SU-DHL-6 (cell line): Measurements from ENCODE around the gene CMBL.

ENCODE experiments used
- H2AFZ ChIP-seq: fragments of 200-600 bp; sonication (generic); 2 replicates; pipeline ENCODE4 v1.6.1; 2014; ENCODE audit warnings: low read depth, mild to moderate bottlenecking, moderate library complexity, mixed read lengths, antibody characterized with exemption, low read length; ENCODE audit not compliant: severe bottlenecking
- H3F3A ChIP-seq: fragments of 200-600 bp; shearing (Covaris generic); 2 replicates; pipeline ENCODE4 v1.6.0; 2016; ENCODE audit warnings: antibody characterized with exemption, mild to moderate bottlenecking; ENCODE audit not compliant: insufficient read depth
- H3K27ac ChIP-seq: fragments of 200-600 bp; sonication (generic); 2 replicates; pipeline ENCODE4 v1.5.1; 2016; ENCODE audit warnings: low read depth, mild to moderate bottlenecking, low read length, moderate library complexity, mixed read lengths
- H3K27me3 ChIP-seq: fragments of 200-600 bp; sonication (generic), shearing (Covaris generic); 2 replicates; pipeline ENCODE4 v1.6.0; 2014; ENCODE audit warnings: mild to moderate bottlenecking, low read length
- H3K36me3 ChIP-seq: fragments of 200-600 bp; sonication (generic); 2 replicates; pipeline ENCODE4 v1.6.1; 2014; ENCODE audit warnings: mild to moderate bottlenecking, low read length, mixed read lengths
- H3K4me2 ChIP-seq: fragments of 300-600, 200-600 bp; shearing (Covaris generic), sonication (generic); 2 replicates; pipeline ENCODE4 v1.6.0; 2014; ENCODE audit warnings: low read length, low read depth, mild to moderate bottlenecking; ENCODE audit not compliant: poor library complexity, severe bottlenecking
- H3K4me3 ChIP-seq: fragments of 200-600 bp; sonication (generic); 2 replicates; pipeline ENCODE4 v1.5.1; 2014; ENCODE audit warnings: antibody characterized with exemption, low read length, mild to moderate bottlenecking, mixed read lengths; ENCODE audit not compliant: insufficient read depth, poor library complexity, severe bottlenecking
- H3K79me2 ChIP-seq: fragments of 200-600 bp; sonication (generic); 2 replicates; pipeline ENCODE4 v1.6.1; 2014; ENCODE audit warnings: mild to moderate bottlenecking, low read length, moderate library complexity; ENCODE audit not compliant: insufficient read depth
- H3K9ac ChIP-seq: fragments of 200-600 bp; sonication (generic); 2 replicates; pipeline ENCODE4 v1.7.0; 2014; ENCODE audit warnings: mild to moderate bottlenecking, low read length
- H3K9me2 ChIP-seq: fragments of 200-600 bp; sonication (generic); replicated peaks from 2 replicates; pipeline ENCODE4 v1.6.1; 2014; ENCODE audit warnings: low read length; ENCODE audit not compliant: insufficient read depth
- H3K9me3 ChIP-seq: fragments of 200-600 bp; sonication (generic); 2 replicates; pipeline ENCODE4 v1.6.1; 2014; ENCODE audit warnings: low read length, mixed read lengths; ENCODE audit not compliant: insufficient read depth
- H4K20me1 ChIP-seq: fragments of 200-600 bp; sonication (generic); 2 replicates; pipeline ENCODE4 v1.6.1; 2014; ENCODE audit warnings: low read depth, mild to moderate bottlenecking, antibody characterized with exemption, low read length, moderate library complexity, mixed read lengths
- EZH2phosphoT487 ChIP-seq: fragments of 200-600 bp; sonication (generic), shearing (Covaris generic); conservative IDR thresholded peaks from 2 replicates; pipeline ENCODE4 v1.6.1; 2018; ENCODE audit warnings: mild to moderate bottlenecking, antibody characterized with exemption, low read length, moderate library complexity, mixed read lengths
- TF ChIP-seq, protein P1 (sequence below): fragments of 200-600 bp; sonication (generic); IDR thresholded peaks from one replicate; pipeline ENCODE4 v1.5.1; 2017; ENCODE audit warnings: antibody characterized with exemption, mild to moderate bottlenecking, low read length, moderate library complexity; ENCODE audit not compliant: insufficient read depth, poor library complexity, severe bottlenecking

Gene CMBL

DNA sequence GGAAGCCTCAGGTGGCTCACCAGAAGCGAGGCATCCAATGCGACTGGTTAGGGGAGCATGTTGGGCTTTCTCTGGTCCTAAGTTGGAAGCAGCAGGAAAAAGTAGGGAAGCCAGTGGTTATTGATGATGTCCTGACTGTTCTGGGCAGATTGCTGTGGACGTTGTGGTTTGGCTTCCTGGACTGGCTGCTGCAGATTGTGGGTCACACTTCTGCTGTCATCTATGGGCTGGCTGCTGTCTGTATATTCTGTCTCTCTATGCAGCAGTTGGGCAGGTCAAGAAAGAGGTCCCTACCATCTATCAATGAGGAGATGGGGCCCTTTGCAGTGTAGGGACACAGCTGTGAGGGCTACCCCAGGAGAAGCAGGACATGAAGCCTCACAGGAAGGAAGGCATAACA is 32.3 kb upstream of the CMBL start:
- no peaks in the 10 kb centered on the region for H3K27me3 ChIP-seq
- H3K27ac ChIP-seq, result no peak overlapping the region
- H3K9ac ChIP-seq, result no peak overlapping the region
- no peaks in the 10 kb centered on the region for H3F3A ChIP-seq
- H4K20me1 ChIP-seq, result no peaks in the 10 kb centered on the region
- TF ChIP-seq, protein P1, sequence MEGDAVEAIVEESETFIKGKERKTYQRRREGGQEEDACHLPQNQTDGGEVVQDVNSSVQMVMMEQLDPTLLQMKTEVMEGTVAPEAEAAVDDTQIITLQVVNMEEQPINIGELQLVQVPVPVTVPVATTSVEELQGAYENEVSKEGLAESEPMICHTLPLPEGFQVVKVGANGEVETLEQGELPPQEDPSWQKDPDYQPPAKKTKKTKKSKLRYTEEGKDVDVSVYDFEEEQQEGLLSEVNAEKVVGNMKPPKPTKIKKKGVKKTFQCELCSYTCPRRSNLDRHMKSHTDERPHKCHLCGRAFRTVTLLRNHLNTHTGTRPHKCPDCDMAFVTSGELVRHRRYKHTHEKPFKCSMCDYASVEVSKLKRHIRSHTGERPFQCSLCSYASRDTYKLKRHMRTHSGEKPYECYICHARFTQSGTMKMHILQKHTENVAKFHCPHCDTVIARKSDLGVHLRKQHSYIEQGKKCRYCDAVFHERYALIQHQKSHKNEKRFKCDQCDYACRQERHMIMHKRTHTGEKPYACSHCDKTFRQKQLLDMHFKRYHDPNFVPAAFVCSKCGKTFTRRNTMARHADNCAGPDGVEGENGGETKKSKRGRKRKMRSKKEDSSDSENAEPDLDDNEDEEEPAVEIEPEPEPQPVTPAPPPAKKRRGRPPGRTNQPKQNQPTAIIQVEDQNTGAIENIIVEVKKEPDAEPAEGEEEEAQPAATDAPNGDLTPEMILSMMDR, result no peak
- TF ChIP-seq EZH2phosphoT487, result no peak
- no peak overlapping the region for H3K4me2 ChIP-seq
- H3K79me2 ChIP-seq, result no peaks in the 10 kb centered on the region
- no peaks in the 10 kb centered on the region for H3K9me2 ChIP-seq
- H3K4me3 ChIP-seq, result no peak overlapping the region
- no peaks in the 10 kb centered on the region for H3K9me3 ChIP-seq
- H3K36me3 ChIP-seq, result no peaks in the 10 kb centered on the region
- no peak overlapping the region for H2AFZ ChIP-seq

- TF ChIP-seq, protein P1, result no peak
- TF ChIP-seq EZH2phosphoT487, result no peak
- Histone ChIP-seq H4K20me1 (no peaks in the 10 kb centered on the region), H3K4me2 (no peak overlapping the region), H3K9me2 (no peaks in the 10 kb centered on the region), H3K9ac (no peak overlapping the region), H3K27me3 (no peaks in the 10 kb centered on the region), H2AFZ (no peak overlapping the region), H3F3A (no peaks in the 10 kb centered on the region), H3K4me3 (no peak overlapping the region), H3K27ac (no peak overlapping the region), H3K9me3 (no peaks in the 10 kb centered on the region), H3K36me3 (no peaks in the 10 kb centered on the region), H3K79me2 (no peaks in the 10 kb centered on the region)
Observed at GRCh38 chr5:10339058-10339811, 31.5 kb upstream of the CMBL start.

DNA sequence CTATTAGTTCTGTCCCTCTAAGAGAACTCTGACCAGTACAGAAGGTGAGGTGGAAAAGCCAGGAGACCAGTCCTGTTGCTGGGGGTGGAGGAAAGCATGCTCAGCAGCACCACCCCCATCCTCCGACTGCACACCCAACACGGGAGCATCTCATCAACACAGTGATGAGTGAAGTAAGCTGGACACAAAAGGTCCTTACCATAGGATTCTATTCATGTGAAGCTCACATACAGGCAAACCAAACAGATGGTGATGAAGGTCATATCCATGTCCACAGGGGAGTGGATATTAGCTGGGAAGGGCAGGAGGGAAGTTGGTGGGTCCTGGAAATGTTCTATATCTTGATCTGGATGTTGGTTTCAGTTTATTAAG is 31.0 kb upstream of the CMBL start:
- no peaks in the 10 kb centered on the region for H3K79me2 ChIP-seq
- no peak overlapping the region for H3K9ac ChIP-seq
- H3K9me2 ChIP-seq, result no peaks in the 10 kb centered on the region
- no peaks in the 10 kb centered on the region for H3K36me3 ChIP-seq
- H3K9me3 ChIP-seq, result no peaks in the 10 kb centered on the region
- H2AFZ ChIP-seq, result no peak overlapping the region
- no peaks in the 10 kb centered on the region for H3K27me3 ChIP-seq
- TF ChIP-seq, protein P1, result no peak
- no peak for TF ChIP-seq EZH2phosphoT487
- no peak overlapping the region for H3K4me3 ChIP-seq
- H4K20me1 ChIP-seq, result no peaks in the 10 kb centered on the region
- H3F3A ChIP-seq, result no peaks in the 10 kb centered on the region
- no peak overlapping the region for H3K4me2 ChIP-seq
- H3K27ac ChIP-seq, result no peak overlapping the region
